NB4 (cell line): ENCODE results near the gene PGAM2.

Experiments
- POLR2A ChIP-seq: IDR thresholded peaks from 2 replicates; pipeline ENCODE4 v1.6.1; 2011; ENCODE audit warnings: mild to moderate bottlenecking; ENCODE audit not compliant: insufficient read length; ENCODE audit errors: extremely low read depth
- TF ChIP-seq, protein P1 (sequence below): IDR thresholded peaks from one replicate; pipeline ENCODE4 v1.5.1; 2012; ENCODE audit warnings: low read depth, low read length

DNA sequence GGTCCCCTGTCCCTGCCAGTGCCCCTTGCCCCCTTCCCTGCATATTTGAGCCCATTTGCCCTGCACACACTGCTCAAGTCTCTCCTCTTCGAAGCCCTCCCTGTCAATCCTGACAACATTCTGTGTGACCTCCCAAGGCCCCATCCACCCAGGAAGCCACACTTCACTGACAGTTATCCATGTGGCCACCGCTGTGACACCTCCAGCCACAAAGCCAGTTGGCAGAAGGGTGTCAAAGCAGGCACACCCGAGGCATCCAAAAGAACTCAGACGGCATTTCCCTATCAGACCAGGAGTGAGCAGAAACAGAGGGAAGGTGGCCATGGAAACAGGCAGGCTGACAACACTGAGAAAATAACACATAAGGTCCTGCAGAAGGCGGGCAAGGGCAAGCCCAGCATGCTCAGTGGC is 12.3 kb upstream of the PGAM2 start:
- TF ChIP-seq, protein P1, sequence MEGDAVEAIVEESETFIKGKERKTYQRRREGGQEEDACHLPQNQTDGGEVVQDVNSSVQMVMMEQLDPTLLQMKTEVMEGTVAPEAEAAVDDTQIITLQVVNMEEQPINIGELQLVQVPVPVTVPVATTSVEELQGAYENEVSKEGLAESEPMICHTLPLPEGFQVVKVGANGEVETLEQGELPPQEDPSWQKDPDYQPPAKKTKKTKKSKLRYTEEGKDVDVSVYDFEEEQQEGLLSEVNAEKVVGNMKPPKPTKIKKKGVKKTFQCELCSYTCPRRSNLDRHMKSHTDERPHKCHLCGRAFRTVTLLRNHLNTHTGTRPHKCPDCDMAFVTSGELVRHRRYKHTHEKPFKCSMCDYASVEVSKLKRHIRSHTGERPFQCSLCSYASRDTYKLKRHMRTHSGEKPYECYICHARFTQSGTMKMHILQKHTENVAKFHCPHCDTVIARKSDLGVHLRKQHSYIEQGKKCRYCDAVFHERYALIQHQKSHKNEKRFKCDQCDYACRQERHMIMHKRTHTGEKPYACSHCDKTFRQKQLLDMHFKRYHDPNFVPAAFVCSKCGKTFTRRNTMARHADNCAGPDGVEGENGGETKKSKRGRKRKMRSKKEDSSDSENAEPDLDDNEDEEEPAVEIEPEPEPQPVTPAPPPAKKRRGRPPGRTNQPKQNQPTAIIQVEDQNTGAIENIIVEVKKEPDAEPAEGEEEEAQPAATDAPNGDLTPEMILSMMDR, result no peak
- TF ChIP-seq POLR2A, result no peak
